HUES6 (cell line): ENCODE measurements around the gene DNAH2.

Source experiments
- H3K27ac ChIP-seq: 2 replicates; pipeline ENCODE4 v1.7.0; 2013; ENCODE audit warnings: low read depth, mild to moderate bottlenecking, low read length, inconsistent platforms
- H3K27me3 ChIP-seq: 2 replicates; pipeline ENCODE4 v1.6.1; 2013; ENCODE audit warnings: low read length; ENCODE audit not compliant: control insufficient read depth, insufficient read depth
- H3K36me3 ChIP-seq: 2 replicates; pipeline ENCODE4 v1.6.1; 2013; ENCODE audit warnings: low read length; ENCODE audit not compliant: control insufficient read depth, insufficient read depth
- H3K4me1 ChIP-seq: 2 replicates; pipeline ENCODE4 v1.6.1; 2013; ENCODE audit warnings: low read length; ENCODE audit not compliant: control insufficient read depth, insufficient read depth
- H3K4me3 ChIP-seq: 2 replicates; pipeline ENCODE4 v1.5.1; 2013; ENCODE audit warnings: low read depth, low read length
- H3K9ac ChIP-seq: one replicate; pipeline ENCODE4 v1.6.1; 2013; ENCODE audit warnings: mild to moderate bottlenecking, low read length
- H3K9me3 ChIP-seq: 2 replicates; pipeline ENCODE4 v1.6.1; 2013; ENCODE audit warnings: low read depth, low read length; ENCODE audit not compliant: control insufficient read depth, insufficient read depth

Gene DNAH2

DNA sequence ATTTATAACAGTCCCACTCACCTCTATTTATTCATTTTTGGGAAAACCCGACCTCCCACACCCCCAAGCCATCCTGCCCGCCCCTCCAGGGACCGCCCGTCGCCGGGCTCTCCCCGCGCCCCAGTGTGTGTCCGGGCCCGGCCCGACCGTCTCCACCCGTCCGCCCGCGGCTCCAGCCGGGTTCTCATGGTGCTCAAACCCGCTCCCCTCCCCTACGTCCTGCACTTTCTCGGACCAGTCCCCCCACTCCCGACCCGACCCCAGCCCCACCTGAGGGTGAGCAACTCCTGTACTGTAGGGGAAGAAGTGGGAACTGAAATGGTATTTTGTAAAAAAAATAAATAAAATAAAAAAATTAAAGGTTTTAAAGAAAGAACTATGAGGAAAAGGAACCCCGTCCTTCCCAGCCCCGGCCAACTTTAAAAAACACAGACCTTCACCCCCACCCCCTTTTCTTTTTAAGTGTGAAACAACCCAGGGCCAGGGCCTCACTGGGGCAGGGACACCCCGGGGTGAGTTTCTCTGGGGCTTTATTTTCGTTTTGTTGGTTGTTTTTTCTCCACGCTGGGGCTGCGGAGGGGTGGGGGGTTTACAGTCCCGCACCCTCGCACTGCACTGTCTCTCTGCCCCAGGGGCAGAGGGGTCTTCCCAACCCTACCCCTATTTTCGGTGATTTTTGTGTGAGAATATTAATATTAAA is 136.7 kb downstream of the DNAH2 start:
- Histone ChIP-seq H3K27ac (no peak overlapping the region), H3K27me3 (peaks cover 47% of the 10 kb centered on the region), H3K9me3 (no peaks in the 10 kb centered on the region), H3K9ac (no peak overlapping the region), H3K36me3 (peaks cover 22% of the 10 kb centered on the region; the same call in 1 of the 2 replicates), H3K4me1 (peaks cover 28% of the 10 kb centered on the region), H3K4me3 (peak overlapping the region; percentile 79)

DNA sequence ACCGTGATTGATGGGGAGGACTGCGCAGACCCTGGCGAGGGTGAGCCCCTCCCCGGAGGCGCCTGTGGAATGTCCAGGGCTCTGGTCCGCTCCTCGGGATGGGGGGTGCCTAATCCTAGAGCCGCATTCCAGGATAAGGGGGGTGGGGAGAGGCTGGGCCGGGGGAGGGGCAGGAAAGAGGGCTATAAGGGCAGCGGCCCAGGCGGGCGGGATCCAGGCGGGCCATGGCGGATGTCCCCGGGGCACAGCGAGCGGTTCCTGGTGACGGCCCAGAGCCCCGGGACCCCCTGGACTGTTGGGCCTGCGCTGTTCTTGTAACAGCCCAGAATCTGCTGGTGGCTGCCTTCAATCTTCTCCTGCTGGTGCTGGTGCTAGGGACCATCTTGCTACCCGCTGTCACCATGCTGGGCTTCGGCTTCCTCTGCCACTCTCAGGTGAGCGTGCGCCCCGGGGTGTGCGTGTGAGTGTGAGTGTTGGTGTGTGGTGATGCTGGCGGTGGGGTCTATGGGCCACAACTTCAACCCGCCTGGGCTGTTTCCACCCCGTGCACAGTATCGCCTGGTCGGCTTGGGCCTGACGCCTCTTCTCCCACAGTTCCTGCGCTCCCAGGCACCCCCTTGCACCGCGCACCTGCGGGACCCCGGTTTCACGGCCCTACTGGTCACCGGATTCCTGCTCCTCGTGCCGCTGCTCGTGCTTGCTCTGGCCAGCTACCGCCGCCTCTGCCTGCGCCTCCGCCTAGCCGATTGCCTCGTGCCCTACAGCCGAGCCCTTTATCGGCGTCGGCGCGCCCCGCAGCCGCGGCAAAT is 137.5 kb downstream of the DNAH2 start, which contains the start of gene TMEM88:
Gene TMEM88, plus strand, starts transcription at position 216 of the 809 bp plus-strand sequence. Its CDS starts 9 bp downstream, at position 225.
- Histone ChIP-seq H3K27ac (no peak within 1 kb of the TSS), H3K4me3 (peak within 1 kb of the TSS; percentile 79), H3K9me3 (no peaks in the 10 kb centered on the region), H3K27me3 (peaks cover 47% of the 10 kb centered on the region), H3K9ac (peak within 1 kb of the TSS; percentile 64), H3K4me1 (peaks cover 28% of the 10 kb centered on the region), H3K36me3 (peaks cover 14% of the 10 kb centered on the region; the same call in 1 of the 2 replicates)

DNA sequence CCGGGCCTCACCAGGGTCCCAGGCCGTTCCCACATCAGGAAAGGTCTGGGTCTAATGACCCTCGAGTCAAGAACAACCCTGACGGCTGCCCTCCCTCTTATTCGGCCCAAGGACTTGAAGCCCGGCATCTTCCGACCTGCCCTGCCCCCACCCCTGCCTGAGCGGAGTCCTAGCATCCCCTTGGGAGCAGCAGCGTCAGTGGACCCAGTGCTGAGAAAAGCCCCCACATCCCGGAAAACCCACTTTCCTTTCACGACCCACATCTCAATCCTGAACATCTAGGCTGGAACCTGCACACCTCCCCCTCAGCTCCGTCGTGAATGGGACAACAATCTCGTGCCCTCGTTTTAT is 138.1 kb downstream of the DNAH2 start:
- Histone ChIP-seq H3K27me3 (peaks cover 47% of the 10 kb centered on the region), H3K36me3 (peaks cover 18% of the 10 kb centered on the region), H3K9ac (peak overlapping the region; percentile 64), H3K9me3 (no peaks in the 10 kb centered on the region), H3K27ac (no peak overlapping the region), H3K4me3 (peak overlapping the region; percentile 79), H3K4me1 (peaks cover 28% of the 10 kb centered on the region)

DNA sequence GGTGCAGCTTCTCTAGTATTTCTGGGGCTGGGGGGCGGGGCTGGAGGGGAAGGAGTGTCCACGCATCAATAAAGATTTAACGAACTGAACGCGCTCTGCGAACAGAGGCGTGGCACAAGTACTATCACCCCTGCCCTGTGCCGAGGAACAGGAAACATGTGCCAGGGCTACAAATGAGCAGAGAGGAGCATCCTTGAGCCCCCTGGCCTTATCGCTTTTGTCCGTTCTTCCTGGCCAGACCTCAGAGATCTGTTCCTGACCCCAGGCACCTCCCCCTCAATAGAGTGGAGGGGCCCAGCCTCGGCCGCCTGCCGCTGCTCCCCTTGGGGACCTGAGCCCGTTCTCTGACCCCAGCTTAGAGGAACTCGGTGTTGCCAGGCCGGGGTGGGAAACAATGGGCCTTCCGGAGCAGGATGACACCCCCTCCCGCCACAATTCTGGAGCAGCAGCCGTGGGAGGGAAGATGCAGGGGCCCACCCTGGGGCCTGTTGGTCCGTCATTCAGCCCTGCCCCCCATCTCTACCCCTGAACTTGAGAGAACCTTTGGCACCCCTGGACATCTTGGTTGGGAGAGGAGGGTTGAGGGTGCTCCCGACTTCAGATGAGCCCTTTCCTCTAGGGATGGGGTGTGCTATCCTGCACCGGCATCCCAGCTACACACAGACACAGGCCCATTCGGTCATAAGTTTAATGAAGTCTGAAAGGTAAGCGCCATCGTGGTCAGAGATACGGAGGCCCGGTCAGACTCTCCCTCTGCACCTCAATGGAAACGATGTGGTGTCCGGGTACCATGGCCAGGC is 138.7 kb downstream of the DNAH2 start:
- Histone ChIP-seq H3K9me3 (no peaks in the 10 kb centered on the region), H3K27ac (no peak overlapping the region), H3K4me1 (peaks cover 28% of the 10 kb centered on the region), H3K36me3 (peaks cover 18% of the 10 kb centered on the region), H3K27me3 (peaks cover 47% of the 10 kb centered on the region), H3K4me3 (peak overlapping the region; percentile 79), H3K9ac (peak overlapping the region; percentile 93)

DNA sequence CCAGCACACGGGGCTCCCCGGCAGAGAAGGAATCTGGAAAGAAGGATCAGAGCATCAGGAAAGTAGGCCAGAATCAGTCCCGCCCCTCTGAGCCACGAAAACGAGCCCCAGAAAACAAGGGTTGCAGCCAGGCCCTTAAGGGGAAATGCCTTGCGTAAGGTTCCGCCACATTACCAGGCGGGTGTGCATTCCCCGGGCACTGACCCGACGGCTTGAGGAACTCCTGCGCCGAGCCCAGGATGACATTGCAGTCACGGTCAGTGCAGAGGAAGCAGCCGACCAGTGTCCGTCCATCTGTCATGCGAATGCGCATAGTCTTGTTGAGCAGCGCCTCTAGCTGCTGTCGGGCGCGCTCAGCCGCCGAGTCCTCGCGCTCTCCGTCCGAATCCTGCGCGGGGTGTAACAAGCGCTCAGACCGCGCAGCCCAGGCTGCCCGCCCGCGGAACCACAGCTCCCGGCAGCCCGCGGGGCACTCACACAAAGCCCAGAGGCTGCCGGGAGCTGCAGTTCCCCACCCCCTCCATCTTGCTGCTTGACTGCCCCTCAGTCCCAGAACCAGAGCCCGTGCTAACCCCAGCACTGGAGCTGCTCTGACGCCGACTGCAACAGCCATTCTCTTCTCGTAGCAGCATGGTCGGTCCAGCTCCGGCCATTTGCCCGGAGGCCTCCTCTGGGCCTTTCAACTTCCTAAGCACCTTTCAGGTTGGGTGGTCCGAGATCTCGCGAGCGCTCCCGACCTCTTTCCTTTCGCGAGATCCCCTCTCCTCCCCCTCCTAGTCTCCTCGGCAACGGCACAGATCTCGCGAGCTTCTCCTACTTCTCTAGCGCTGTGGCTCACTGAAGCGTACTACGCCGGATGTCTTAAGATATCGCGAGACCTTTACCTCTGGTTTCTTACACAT is 139.5 kb downstream of the DNAH2 start, which contains the start of gene NAA38:
Gene NAA38, minus strand, starts transcription at position 749 of the 902 bp plus-strand sequence. Its CDS starts 96 bp downstream, at position 653.
- H3K27me3 ChIP-seq, result peaks cover 44% of the 10 kb centered on the region
- H3K4me3 ChIP-seq, result peak within 1 kb of the TSS; percentile 79
- H3K27ac ChIP-seq, result peak within 1 kb of the TSS; percentile 90
- peaks cover 26% of the 10 kb centered on the region for H3K4me1 ChIP-seq
- no peaks in the 10 kb centered on the region for H3K9me3 ChIP-seq
- H3K9ac ChIP-seq, result peak within 1 kb of the TSS; percentile 93
- H3K36me3 ChIP-seq, result peaks cover 24% of the 10 kb centered on the region

DNA sequence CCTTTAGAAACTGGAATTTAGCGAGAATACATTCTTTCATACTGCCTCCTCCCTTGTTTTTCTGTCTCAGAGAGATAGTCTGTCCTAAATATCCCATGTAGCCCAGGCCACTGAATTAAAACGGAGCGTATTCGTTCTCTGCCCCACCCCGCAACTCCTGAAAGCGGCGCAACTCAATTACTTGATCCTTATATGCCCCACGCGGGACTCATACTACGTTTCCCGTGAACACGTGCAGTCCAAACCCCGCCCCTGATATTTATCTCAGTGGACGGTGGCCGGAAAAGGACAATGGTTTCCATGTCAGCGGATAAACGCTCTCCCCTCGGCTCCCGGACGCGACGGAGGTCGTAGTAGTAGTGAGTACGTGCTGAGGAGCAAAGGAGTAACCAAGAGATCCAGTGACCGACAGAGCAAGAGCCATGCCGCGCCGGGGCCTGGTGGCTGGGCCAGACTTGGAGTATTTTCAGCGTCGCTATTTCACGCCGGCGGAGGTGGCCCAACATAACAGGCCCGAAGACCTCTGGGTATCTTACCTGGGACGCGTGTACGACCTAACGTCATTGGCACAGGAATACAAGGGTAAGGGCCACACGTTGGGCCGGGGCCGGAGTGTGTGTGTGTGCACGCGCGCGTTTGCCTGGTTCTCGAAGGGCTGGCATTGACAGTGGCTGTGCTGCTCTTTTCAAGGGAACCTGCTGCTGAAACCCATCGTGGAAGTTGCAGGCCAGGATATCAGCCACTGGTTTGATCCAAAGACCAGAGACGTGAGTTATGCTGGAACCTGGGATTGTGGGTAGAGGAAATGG is 140.4 kb downstream of the DNAH2 start, which contains the start of gene CYB5D1:
Gene CYB5D1, plus strand, starts transcription at position 291 of the 809 bp plus-strand sequence. Its CDS starts 132 bp downstream, at position 423.
- Histone ChIP-seq H3K27ac (peak within 1 kb of the TSS; percentile 90), H3K4me1 (peaks cover 19% of the 10 kb centered on the region), H3K9me3 (no peaks in the 10 kb centered on the region), H3K4me3 (peak within 1 kb of the TSS; percentile 79), H3K36me3 (peaks cover 15% of the 10 kb centered on the region), H3K9ac (peak within 1 kb of the TSS; percentile 93), H3K27me3 (peaks cover 36% of the 10 kb centered on the region)

DNA sequence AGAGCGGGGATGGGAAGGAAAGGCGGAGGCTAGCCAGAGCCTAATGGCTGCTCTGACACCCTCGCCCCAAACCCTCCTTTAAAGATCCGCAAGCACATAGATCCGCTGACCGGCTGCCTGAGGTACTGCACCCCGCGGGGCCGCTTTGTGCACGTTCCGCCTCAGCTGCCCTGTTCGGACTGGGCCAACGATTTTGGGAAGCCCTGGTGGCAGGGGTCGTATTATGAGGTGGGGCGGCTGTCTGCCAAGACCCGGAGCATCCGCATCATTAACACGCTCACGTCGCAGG is 140.9 kb downstream of the DNAH2 start:
- Histone ChIP-seq H3K27ac (no peak overlapping the region), H3K9me3 (no peaks in the 10 kb centered on the region), H3K9ac (peak overlapping the region; percentile 93), H3K4me3 (peak overlapping the region; percentile 79), H3K4me1 (peaks cover 17% of the 10 kb centered on the region), H3K27me3 (peaks cover 30% of the 10 kb centered on the region), H3K36me3 (peaks cover 18% of the 10 kb centered on the region)

DNA sequence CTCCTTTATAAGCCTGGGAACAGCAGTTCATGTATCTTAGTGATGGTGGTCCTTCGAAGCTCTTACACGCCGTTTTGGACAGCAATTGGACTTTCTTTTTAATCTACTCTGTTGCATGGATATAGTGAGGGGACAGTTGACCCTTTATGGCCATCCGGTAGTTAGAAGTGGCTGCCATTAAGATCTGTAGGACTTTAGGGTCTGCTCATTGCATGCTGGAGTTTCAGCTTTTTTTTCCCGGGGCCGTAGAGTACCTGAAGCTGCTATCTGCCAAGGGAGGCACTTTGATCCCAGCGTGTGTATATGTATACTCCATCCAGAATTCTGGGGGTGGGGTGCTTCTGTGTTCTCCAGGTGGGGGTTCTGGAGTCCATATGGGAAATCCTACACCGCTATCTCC is 141.5 kb downstream of the DNAH2 start:
- Histone ChIP-seq H3K9me3 (no peaks in the 10 kb centered on the region), H3K27ac (no peak overlapping the region), H3K9ac (peak overlapping the region; percentile 93), H3K36me3 (peaks cover 21% of the 10 kb centered on the region), H3K4me3 (peak overlapping the region; percentile 79), H3K27me3 (peaks cover 25% of the 10 kb centered on the region), H3K4me1 (peaks cover 17% of the 10 kb centered on the region)

DNA sequence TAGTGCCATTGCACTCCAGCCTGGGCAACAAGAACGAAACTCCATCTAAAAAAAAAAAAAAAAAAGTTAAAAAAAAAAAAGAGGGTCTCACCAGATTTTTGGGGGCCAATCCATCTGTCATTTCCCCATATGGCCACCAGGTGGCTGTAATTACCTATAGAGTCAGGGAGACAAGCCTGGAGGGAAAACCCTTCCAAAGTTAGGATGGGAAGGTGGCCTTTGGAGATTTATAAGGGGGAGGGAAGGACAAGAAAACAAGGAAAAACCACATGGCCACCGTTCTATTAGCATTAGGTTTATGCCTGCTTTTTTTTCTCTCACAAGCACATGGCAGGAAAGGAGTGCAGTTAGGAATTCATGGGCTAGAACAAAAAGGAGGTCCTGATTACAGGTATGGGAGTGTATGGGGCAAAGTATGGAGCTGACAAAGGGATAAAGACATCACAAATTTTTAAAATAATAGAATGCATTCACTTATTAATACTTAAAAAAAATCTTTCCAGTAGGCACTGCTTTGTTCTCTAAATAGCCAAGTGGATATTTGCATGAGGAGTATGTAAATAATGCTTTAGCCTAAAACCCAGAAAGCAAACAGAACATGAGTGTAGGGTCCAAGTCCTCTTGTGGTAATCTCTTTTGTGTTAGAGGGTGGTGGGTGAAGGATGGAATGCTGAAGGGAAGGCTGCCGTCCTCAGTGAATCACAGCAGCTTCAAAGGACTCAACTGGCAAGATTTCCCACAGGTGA is 145.3 kb downstream of the DNAH2 start:
- Histone ChIP-seq H3K4me1 (peaks cover 5% of the 10 kb centered on the region; the same call in 1 of the 2 replicates), H3K4me3 (no peak overlapping the region), H3K36me3 (peaks cover 22% of the 10 kb centered on the region), H3K27ac (no peak overlapping the region), H3K9me3 (no peaks in the 10 kb centered on the region), H3K27me3 (no peaks in the 10 kb centered on the region), H3K9ac (no peak overlapping the region)
